CD4-positive, alpha-beta T cell treated with Interleukin-6 at 100 ng/mL for 8 hours (primary cell): Measurements from ENCODE around the gene MAU2.

Experiments used
- DNase-seq: peaks from one replicate; pipeline ENCODE4 v3.0.0-alpha.2; 2020; ENCODE audit warnings: mixed read lengths, low spot score

The MAU2 gene

GRCh38 chr19:19320361-19321140 lies at the start of gene MAU2, which contains the start of gene SUGP1:
TSS of gene MAU2 (plus strand) at chr19:19320829. CDS start at chr19:19320860, 31 bp downstream.
TSS of gene SUGP1 (minus strand) at chr19:19320509. CDS start at chr19:19320496, 13 bp downstream.
- peak; percentile 90 for DNase-seq

- DNase-seq = no peak
Observed at GRCh38 chr19:19271828-19272599, 48.6 kb upstream of the MAU2 start.

GRCh38 chr19:19274146-19274545 lies 46.5 kb upstream of the MAU2 start:
- DNase-seq = no peak

- no peak for DNase-seq
Observed at GRCh38 chr19:19274716-19275565, 45.7 kb upstream of the MAU2 start.

GRCh38 chr19:19276386-19276785 lies 44.2 kb upstream of the MAU2 start:
- no peak for DNase-seq

- no peak for DNase-seq
Observed at GRCh38 chr19:19276851-19277250, 43.8 kb upstream of the MAU2 start.

GRCh38 chr19:19278315-19278714 lies 42.3 kb upstream of the MAU2 start:
- no peak for DNase-seq

- no peak for DNase-seq
Observed at GRCh38 chr19:19279062-19279612, 41.5 kb upstream of the MAU2 start.

GRCh38 chr19:19279853-19280252 lies 40.8 kb upstream of the MAU2 start:
- no peak for DNase-seq

GRCh38 chr19:19280561-19280960 lies 40.1 kb upstream of the MAU2 start:
- no peak for DNase-seq

- DNase-seq = no peak
Observed at GRCh38 chr19:19285686-19286085, 34.9 kb upstream of the MAU2 start.

- DNase-seq = no peak
Observed at GRCh38 chr19:19292607-19293006, 28.0 kb upstream of the MAU2 start.

GRCh38 chr19:19294914-19295313 lies 25.7 kb upstream of the MAU2 start:
- no peak for DNase-seq

GRCh38 chr19:19296953-19297689 lies 23.5 kb upstream of the MAU2 start:
- no peak for DNase-seq

GRCh38 chr19:19297759-19298158 lies 22.9 kb upstream of the MAU2 start:
- DNase-seq = no peak

GRCh38 chr19:19300613-19301012 lies 20.0 kb upstream of the MAU2 start:
- DNase-seq = no peak

GRCh38 chr19:19303411-19303810 lies 17.2 kb upstream of the MAU2 start:
- no peak for DNase-seq

- no peak for DNase-seq
Observed at GRCh38 chr19:19304186-19304965, 16.3 kb upstream of the MAU2 start.

- DNase-seq = no peak
Observed at GRCh38 chr19:19305066-19305465, 15.6 kb upstream of the MAU2 start.

- no peak for DNase-seq
Observed at GRCh38 chr19:19305696-19306095, 14.9 kb upstream of the MAU2 start.
